Measurements from ENCODE around the gene ZNF740.

The ZNF740 gene

DNA sequence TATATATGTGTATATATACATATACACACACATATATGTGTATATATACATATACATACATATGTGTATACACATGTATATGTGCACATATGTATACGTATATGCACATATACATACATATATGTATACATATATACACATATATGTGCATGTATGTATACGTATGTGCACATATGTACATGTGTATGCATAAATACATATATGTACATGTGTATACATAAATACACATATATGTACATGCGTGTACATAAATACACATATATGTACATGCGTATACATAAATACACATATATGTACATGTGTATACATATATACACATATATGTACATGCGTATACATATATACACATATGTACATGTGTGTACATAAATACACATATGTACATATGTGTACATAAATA, 33.3 kb upstream of the ZNF740 start:
- POLR2A ChIA-PET, result no interaction called here
- CTCF ChIA-PET, result interaction anchor here (2.8 kb wide), 1 partner anchor 13 kb away, joined by 17 read pairs; no protein-coding TSS in a partner anchor
- no peak for DNase-seq (ENCODE audit: low read depth, low spot score)
- H3K4me3 ChIP-seq (ENCODE audit: low read depth, low read length), result no peak overlapping the region
- TF ChIP-seq, protein P1, sequence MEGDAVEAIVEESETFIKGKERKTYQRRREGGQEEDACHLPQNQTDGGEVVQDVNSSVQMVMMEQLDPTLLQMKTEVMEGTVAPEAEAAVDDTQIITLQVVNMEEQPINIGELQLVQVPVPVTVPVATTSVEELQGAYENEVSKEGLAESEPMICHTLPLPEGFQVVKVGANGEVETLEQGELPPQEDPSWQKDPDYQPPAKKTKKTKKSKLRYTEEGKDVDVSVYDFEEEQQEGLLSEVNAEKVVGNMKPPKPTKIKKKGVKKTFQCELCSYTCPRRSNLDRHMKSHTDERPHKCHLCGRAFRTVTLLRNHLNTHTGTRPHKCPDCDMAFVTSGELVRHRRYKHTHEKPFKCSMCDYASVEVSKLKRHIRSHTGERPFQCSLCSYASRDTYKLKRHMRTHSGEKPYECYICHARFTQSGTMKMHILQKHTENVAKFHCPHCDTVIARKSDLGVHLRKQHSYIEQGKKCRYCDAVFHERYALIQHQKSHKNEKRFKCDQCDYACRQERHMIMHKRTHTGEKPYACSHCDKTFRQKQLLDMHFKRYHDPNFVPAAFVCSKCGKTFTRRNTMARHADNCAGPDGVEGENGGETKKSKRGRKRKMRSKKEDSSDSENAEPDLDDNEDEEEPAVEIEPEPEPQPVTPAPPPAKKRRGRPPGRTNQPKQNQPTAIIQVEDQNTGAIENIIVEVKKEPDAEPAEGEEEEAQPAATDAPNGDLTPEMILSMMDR (IDR thresholded peaks at IDR 0.05; ENCODE audit: insufficient read depth, low read length, missing control alignments), result no peak

DNA sequence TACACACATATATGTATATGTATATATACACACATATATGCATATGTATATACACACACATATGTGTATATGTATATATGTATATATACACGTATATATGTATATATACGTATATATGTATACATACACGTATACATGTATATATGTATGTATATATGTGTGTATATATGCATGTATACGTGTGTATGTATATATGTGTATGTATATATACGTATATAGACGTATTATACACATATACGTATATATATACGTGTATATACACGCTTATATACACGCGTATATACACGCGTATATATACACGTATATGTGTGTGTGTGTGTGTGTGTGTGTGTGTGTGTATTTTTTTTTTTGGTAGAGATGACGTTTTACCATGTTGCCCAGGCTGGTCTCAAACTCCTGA, 32.9 kb upstream of the ZNF740 start:
- ChIA-PET POLR2A (no interaction called here), CTCF (interaction anchor here (2.8 kb wide), 1 partner anchor 12 kb away, joined by 17 read pairs; no protein-coding TSS in a partner anchor)
- TF ChIP-seq, protein P1 (IDR thresholded peaks at IDR 0.05; ENCODE audit: insufficient read depth, low read length, missing control alignments), result no peak
- H3K4me3 ChIP-seq (ENCODE audit: low read depth, low read length), result no peak overlapping the region
- DNase-seq (ENCODE audit: low read depth, low spot score), result no peak

DNA sequence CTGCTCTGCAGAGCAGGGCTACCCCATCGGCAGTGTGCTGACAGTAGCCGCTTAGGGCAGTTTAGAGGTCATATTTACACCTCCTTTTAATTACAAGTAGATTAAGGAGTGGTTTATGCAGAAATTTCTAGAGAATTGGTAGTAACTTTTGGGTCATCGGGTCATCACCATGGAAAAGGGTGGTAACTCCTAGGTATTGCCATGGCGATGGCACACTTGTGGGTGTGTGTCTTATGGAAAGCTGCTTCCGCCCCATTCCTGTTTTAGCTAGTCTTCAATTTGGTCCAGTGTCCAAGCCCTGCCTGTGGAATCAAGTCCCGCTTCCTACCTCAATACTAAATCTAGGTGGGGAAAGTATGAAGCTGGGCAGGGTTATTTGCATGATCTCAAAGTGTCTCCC, 29.5 kb upstream of the ZNF740 start:
- no peak overlapping the region for H3K4me3 ChIP-seq (ENCODE audit: low read depth, low read length)
- TF ChIP-seq, protein P1 (IDR thresholded peaks at IDR 0.05; ENCODE audit: insufficient read depth, low read length, missing control alignments), result no peak
- no peak for DNase-seq (ENCODE audit: low read depth, low spot score)
- ChIA-PET POLR2A (no interaction called here), CTCF (interaction anchor here (0.8 to 1.7 kb wide), 3 partner anchors 9 to 85 kb away, joined by 3 to 16 read pairs (median 5); no protein-coding TSS in a partner anchor)

DNA sequence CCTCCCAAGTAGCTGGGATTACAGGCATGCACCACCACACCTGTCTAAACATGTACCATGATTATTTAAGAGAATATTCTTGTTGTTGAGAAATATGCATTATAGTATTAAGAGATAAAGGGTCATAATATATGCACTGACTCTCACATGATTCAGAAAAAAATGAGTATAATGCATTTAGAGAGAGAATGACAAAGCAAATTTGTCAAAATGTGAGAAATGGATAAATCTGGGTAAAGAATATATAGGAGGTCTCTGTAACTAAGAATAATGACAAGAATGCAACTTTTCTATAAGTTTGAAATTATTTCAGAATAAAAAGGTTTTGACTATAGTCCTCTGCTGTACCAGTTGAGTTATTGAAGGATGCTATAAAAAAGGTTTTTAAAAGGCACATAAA, 28.1 kb upstream of the ZNF740 start:
- ChIA-PET POLR2A (no interaction called here), CTCF (interaction anchor here (1.7 kb wide), 1 partner anchor 86 kb away, joined by 5 read pairs; no protein-coding TSS in a partner anchor)
- no peak overlapping the region for H3K4me3 ChIP-seq (ENCODE audit: low read depth, low read length)
- TF ChIP-seq, protein P1 (IDR thresholded peaks at IDR 0.05; ENCODE audit: insufficient read depth, low read length, missing control alignments), result no peak
- DNase-seq (ENCODE audit: low read depth, low spot score), result no peak

DNA sequence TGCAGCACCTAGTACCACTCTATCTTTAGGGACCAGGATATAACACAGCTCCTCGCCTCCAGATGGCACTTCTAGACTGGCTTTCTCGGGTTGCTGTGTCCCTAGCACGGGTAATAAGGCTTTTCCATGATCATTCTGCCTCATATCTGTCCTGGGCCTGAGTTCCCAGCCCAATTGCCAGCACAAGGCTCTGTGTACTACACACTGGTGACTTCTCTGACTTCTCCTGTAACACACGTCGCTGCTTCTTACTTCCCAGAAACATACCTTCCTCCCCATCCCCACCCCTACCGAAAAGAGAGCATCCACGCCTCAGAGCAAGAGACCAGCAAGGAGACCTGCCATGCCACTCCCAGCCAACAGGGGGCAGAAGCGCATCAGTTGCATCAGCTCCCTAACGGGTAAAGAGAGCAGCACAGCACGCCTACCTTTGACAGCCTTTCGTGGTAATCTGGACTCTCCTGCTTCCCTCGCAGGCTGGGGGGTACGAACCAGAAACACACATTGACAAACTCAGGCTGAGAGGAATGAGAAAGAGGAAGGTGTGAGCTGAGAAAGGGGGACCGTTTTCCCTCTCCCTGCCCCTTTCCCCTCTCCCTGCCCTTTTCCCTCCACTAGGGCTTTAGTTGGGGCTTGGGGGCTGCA, 21.2 kb upstream of the ZNF740 start:
- no peak overlapping the region for H3K4me3 ChIP-seq (ENCODE audit: low read depth, low read length)
- ChIA-PET CTCF (interaction anchor here (0.6 to 6.0 kb wide), 53 partner anchors 8 to 193 kb away, joined by 3 to 148 read pairs (median 6); partner anchors contain the start of genes AAAS, CSAD, ESPL1 and ITGB7), POLR2A (interaction anchor here (0.7 to 2.1 kb wide), 2 partner anchors 22 to 136 kb away, joined by 3 to 8 read pairs; partner anchors contain the start of genes CSAD, PFDN5 and ZNF740)
- TF ChIP-seq, protein P1 (IDR thresholded peaks at IDR 0.05; ENCODE audit: insufficient read depth, low read length, missing control alignments), result peak; percentile 98
- no peak for DNase-seq (ENCODE audit: low read depth, low spot score)

DNA sequence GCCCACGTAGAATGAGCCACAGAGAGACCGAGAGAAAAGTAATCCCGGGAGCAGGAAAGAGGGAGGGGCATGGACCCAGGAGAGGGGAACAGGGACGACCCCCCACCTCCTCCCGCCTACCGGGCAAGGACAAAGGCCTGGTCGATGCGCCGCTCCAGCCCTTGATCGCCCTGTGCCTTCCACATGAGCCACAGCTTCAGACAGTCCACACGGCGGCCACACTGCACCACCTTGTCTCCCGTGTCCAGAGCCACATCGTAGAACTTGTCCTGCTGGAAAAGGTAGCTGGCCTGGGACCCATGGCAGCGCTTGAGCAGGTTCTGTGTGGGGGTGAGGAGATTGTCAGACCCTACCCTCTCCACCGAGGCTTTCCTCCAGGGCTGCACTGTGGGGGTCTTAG, 20.5 kb upstream of the ZNF740 start:
- TF ChIP-seq, protein P1 (IDR thresholded peaks at IDR 0.05; ENCODE audit: insufficient read depth, low read length, missing control alignments), result no peak
- H3K4me3 ChIP-seq (ENCODE audit: low read depth, low read length), result no peak overlapping the region
- ChIA-PET POLR2A (interaction anchor here (2.1 kb wide), 1 partner anchor 21 kb away, joined by 8 read pairs; the partner anchor contains the start of genes CSAD and ZNF740), CTCF (interaction anchor here (0.6 to 6.0 kb wide), 51 partner anchors 8 to 188 kb away, joined by 3 to 148 read pairs (median 6); partner anchors contain the start of genes AAAS, CSAD, ESPL1 and ITGB7)
- DNase-seq (ENCODE audit: low read depth, low spot score), result no peak
